Upper lobe of left lung (tissue), 6 donors: Measurements from ENCODE around the gene ITLN1. TPM values are rescaled to one million over a fixed set of nuclear protein-coding genes. Genes with fewer than 3 reads are reported as not detected.
"Not testable (repeated sequence)": the region's sequence is repeated elsewhere in the genome, so short reads cannot be mapped to it uniquely, and the experiment has no call there.

Experiments used
- ATAC-seq, 2 donors: fragments of 200-7000 bp; cut with Tn5 transposase; one replicate each; pipeline ENCODE4 v1.9.1; 2022; ENCODE audit warnings: mild to moderate bottlenecking in 2 of 2, moderate library complexity in 2 of 2; ENCODE audit not compliant: low FRiP score in 2 of 2
- DNase-seq, 2 donors: peaks; one replicate each; pipeline ENCODE4 v3.0.0-alpha.2; 2019 to 2020
- H3K27ac ChIP-seq, 4 donors: fragments of 200-600 bp; sonication (generic); one replicate each; pipeline ENCODE4 v1.5.1; 2016 to 2019
- H3K27me3 ChIP-seq, 4 donors: fragments of 200-600 bp; sonication (generic); one replicate each; pipeline ENCODE4 v1.5.1; 2017 to 2019
- H3K36me3 ChIP-seq, 4 donors: fragments of 200-600 bp; sonication (generic); one replicate each; pipeline ENCODE4 v1.5.1; 2016 to 2019
- H3K4me1 ChIP-seq, 4 donors: fragments of 200-600 bp; sonication (generic); one replicate each; pipeline ENCODE4 v1.5.1; 2018 to 2019
- H3K4me3 ChIP-seq, 4 donors: fragments of 200-600 bp; sonication (generic); one replicate each; pipeline ENCODE4 v1.5.1; 2017 to 2019; ENCODE audit warnings: mild to moderate bottlenecking in 2 of 4, moderate library complexity in 1 of 4
- H3K9me3 ChIP-seq, 4 donors: fragments of 200-600 bp; sonication (generic); one replicate each; pipeline ENCODE4 v1.5.1; 2018 to 2019
- EP300 ChIP-seq, 4 donors: sonication (generic); formaldehyde crosslinking; IDR thresholded peaks; one replicate each; pipeline ENCODE4 v1.5.1; 2017; ENCODE audit warnings: antibody characterized with exemption in 4 of 4, control low read depth in 2 of 4
- POLR2A ChIP-seq, 4 donors: fragments of 450-650 bp; IDR thresholded peaks; one replicate each; pipeline ENCODE4 v1.5.1; 2016 to 2017; ENCODE audit warnings: antibody characterized with exemption in 4 of 4, mild to moderate bottlenecking in 2 of 4
- POLR2AphosphoS5 ChIP-seq, 2 donors: sonication (generic); formaldehyde crosslinking; IDR thresholded peaks; one replicate each; pipeline ENCODE4 v1.5.1; 2017; ENCODE audit warnings: antibody characterized with exemption in 2 of 2
- WGBS, 2 donors: methylation state at CpG; one replicate each; pipeline ENCODE4 v1.1.5; 2017 to 2018; 5-methylcytosine and 5-hydroxymethylcytosine counted together
- total RNA-seq, 6 donors: library from RNA; depleted of rRNA in 4 of 6; stranded (reverse); fragments of >200 nt in 4 of 6; gene quantifications; one replicate each; pipeline versions ENCODE4 v1.1.0 to v1.2.1, GENCODE V29; 2016 to 2021
- TF ChIP-seq, protein P1 (sequence below), 6 experiments: fragments of 450-650 bp in 4 of 6; fragments of 200-600 bp in 2 of 6; sonication (generic) in 2 of 6; IDR thresholded peaks; one replicate each; pipeline ENCODE4 v1.5.1; 2016 to 2019; ENCODE audit warnings: antibody characterized with exemption in 6 of 6
- donor health status: DM: no; HTN: no; CAD: no; lungs with moderate emphysema.
- donor health status: DM: no; HTN: yes; CAD: no; lungs with severe emphysema.

Gene ITLN1
- total RNA-seq, 6 donors from 2014 or later = 1.2 to 28.8 (median 2.2) TPM; not detected in 1

DNA sequence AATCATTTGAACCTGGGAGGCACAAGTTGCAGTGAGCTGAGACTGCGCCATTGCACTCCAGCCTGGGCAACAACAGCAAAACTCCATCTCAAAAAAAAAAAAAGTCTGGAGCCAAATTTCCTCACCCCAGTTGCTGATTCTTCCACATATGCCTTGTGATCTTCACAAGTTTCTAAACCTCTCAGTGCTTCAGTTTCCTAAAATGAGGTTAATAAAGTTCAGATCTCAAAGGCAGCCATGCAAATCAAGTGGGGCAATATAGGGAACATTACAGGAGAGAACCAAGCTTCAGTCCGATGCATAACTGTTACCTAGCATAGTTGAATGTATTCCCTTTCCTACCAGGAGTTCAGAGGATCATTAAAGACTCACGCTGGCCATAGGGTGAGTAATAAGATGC, 4.8 kb downstream of the ITLN1 start:
- Histone ChIP-seq H3K9me3 (no peaks in the 10 kb centered on the region), H3K36me3 (no peaks in the 10 kb centered on the region), H3K27me3 (no peaks in the 10 kb centered on the region), H3K4me3 (no peak overlapping the region), H3K27ac (peak overlapping the region in 1 of 4 donors; percentile 32), H3K4me1 (peaks cover 0 to 3% (median 0%) of the 10 kb centered on the region in 4 donors)
- 85 to 89% methylated on average over 3 of the region's 3 CpGs for WGBS, 2 donors
- ATAC-seq = no peak
- DNase-seq = no peak
- TF ChIP-seq POLR2A (IDR thresholded peaks at IDR 0.05) (peak in 1 of 4 donors; percentile 30), POLR2AphosphoS5 (IDR thresholded peaks at IDR 0.05) (no peak)

GRCh38 chr1:160879056-160879455, 5.9 kb downstream of the ITLN1 start:
- H3K27me3 ChIP-seq = no peaks in the 10 kb centered on the region
- TF ChIP-seq, protein P1, sequence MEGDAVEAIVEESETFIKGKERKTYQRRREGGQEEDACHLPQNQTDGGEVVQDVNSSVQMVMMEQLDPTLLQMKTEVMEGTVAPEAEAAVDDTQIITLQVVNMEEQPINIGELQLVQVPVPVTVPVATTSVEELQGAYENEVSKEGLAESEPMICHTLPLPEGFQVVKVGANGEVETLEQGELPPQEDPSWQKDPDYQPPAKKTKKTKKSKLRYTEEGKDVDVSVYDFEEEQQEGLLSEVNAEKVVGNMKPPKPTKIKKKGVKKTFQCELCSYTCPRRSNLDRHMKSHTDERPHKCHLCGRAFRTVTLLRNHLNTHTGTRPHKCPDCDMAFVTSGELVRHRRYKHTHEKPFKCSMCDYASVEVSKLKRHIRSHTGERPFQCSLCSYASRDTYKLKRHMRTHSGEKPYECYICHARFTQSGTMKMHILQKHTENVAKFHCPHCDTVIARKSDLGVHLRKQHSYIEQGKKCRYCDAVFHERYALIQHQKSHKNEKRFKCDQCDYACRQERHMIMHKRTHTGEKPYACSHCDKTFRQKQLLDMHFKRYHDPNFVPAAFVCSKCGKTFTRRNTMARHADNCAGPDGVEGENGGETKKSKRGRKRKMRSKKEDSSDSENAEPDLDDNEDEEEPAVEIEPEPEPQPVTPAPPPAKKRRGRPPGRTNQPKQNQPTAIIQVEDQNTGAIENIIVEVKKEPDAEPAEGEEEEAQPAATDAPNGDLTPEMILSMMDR (IDR thresholded peaks at IDR 0.05) = no peak
- TF ChIP-seq EP300 (IDR thresholded peaks at IDR 0.05) (no peak), POLR2A (IDR thresholded peaks at IDR 0.05) (no peak), POLR2AphosphoS5 (IDR thresholded peaks at IDR 0.05) (no peak)
- peaks cover 0 to 3% (median 0%) of the 10 kb centered on the region in 4 donors for H3K4me1 ChIP-seq
- WGBS, 2 donors = 60 to 79% methylated on average over 8 of the region's 8 CpGs
- H3K27ac ChIP-seq = no peak overlapping the region
- ATAC-seq (no peak), DNase-seq (no peak)
- H3K36me3 ChIP-seq = no peaks in the 10 kb centered on the region
- no peak overlapping the region for H3K4me3 ChIP-seq
- no peaks in the 10 kb centered on the region for H3K9me3 ChIP-seq

DNA sequence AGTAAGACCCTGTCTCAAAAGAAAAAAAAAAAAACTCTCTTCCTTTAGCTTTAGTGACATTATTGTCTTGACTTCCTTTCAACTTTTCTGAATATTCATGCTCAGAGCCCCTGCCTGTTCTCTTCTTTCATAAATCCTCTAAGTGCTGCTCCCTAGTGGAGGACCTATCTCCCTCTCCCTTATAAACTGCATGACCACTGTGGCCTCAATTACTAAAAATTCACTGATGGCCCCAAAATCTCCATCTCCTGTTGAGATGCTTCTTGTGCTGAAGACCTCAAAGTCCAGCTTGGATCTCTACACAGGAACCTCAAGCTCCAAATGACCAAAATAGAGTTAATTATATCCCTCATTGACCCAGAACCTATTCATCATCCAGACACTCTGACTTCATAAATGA, 7.8 kb downstream of the ITLN1 start:
- DNase-seq (no peak), ATAC-seq (no peak)
- Histone ChIP-seq H3K36me3 (no peaks in the 10 kb centered on the region), H3K27ac (no peak overlapping the region), H3K27me3 (no peaks in the 10 kb centered on the region), H3K9me3 (no peaks in the 10 kb centered on the region), H3K4me3 (no peak overlapping the region), H3K4me1 (peaks cover 0 to 3% (median 0%) of the 10 kb centered on the region in 4 donors)
- TF ChIP-seq POLR2AphosphoS5 (IDR thresholded peaks at IDR 0.05) = no peak
- TF ChIP-seq, protein P1 (IDR thresholded peaks at IDR 0.05) = peak in 2 of 6 experiments; percentile 8 to 9
- no peak for TF ChIP-seq POLR2A (IDR thresholded peaks at IDR 0.05)
- TF ChIP-seq EP300 (IDR thresholded peaks at IDR 0.05) = no peak

DNA sequence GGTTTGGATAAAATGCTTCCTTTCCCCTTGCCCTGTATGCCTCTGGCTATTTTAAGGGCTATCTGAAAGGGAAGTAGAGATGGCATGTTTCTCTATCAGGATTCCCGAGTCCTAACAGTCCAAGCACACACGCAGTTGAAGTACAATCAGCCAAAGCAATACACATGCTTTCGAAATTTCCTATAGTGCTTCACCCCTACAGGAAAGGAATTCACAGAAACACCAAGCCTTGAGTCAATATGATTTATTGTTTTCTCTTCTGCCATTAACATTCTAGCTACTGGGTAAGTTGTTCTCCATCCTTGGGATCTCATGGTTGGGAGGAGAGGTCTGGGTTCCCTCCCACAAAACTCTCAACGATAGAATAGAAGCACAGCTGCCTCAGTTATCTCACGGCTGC, 8.7 kb downstream of the ITLN1 start:
- no peak for DNase-seq
- no peak overlapping the region for H3K27ac ChIP-seq
- H3K27me3 ChIP-seq = no peaks in the 10 kb centered on the region
- TF ChIP-seq, protein P1 (IDR thresholded peaks at IDR 0.05) = no peak
- TF ChIP-seq POLR2AphosphoS5 (IDR thresholded peaks at IDR 0.05) = no peak
- no peak for TF ChIP-seq EP300 (IDR thresholded peaks at IDR 0.05)
- TF ChIP-seq POLR2A (IDR thresholded peaks at IDR 0.05) = no peak
- peak in 1 of 2 donors; percentile 51 for ATAC-seq
- WGBS, 2 donors = 55 to 66% methylated on average over 5 of the region's 5 CpGs
- no peaks in the 10 kb centered on the region for H3K9me3 ChIP-seq
- peaks cover 0 to 3% (median 0%) of the 10 kb centered on the region in 4 donors for H3K4me1 ChIP-seq
- H3K36me3 ChIP-seq = no peaks in the 10 kb centered on the region
- H3K4me3 ChIP-seq = no peak overlapping the region

DNA sequence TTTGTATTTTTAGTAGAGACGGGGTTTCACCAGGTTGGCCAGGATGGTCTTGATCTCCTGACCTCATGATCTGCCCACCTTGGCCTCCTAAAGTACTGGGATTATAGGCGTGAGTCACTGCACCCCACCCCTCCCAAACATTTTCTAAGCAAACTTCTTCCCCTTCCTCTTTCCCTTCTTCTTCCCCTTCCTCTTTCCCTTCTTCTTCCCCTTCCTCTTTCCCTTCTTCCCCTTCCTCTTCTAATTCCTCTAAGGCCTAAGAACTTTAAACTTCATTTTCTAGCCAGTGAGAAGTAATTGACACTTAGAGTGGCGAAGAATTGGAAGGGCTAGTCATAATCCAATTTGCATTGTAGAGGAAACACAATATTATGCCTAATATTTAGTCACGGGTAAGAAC, 9.4 kb downstream of the ITLN1 start:
- H3K4me3 ChIP-seq, H3K27ac ChIP-seq, H3K36me3 ChIP-seq, ATAC-seq, DNase-seq, H3K4me1 ChIP-seq, H3K9me3 ChIP-seq, H3K27me3 ChIP-seq: not testable (repeated sequence)
- WGBS, 2 donors = 64 to 73% methylated on average over 4 of the region's 4 CpGs

DNA sequence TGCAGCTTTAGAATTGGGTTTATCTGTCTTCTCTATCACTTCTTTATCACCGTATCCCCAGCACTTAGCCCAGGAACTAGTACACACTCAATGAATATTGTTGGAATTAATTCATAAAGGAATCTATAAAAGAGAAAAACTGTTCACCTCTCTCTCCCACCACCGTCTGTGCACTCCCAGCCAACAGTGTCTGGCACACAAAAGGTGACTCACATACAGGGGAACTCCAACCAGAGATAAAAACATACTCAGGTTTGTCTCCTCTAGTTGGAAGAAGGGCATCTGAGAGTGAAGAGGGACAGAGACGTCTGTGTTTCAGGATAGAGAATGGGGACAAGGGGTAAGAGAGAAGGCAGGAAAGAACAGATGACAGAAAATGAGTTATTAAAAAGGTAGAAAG, 10.0 kb downstream of the ITLN1 start:
- 67 to 72% methylated on average over 3 of the region's 3 CpGs for WGBS, 2 donors
- no peak overlapping the region for H3K4me3 ChIP-seq
- ATAC-seq (no peak), DNase-seq (no peak)
- TF ChIP-seq POLR2A (IDR thresholded peaks at IDR 0.05) = no peak
- no peak for TF ChIP-seq EP300 (IDR thresholded peaks at IDR 0.05)
- TF ChIP-seq POLR2AphosphoS5 (IDR thresholded peaks at IDR 0.05) = no peak
- TF ChIP-seq, protein P1 (IDR thresholded peaks at IDR 0.05) = no peak
- no peaks in the 10 kb centered on the region for H3K27me3 ChIP-seq
- no peaks in the 10 kb centered on the region for H3K9me3 ChIP-seq
- no peak overlapping the region for H3K27ac ChIP-seq
- peaks cover 0 to 3% (median 0%) of the 10 kb centered on the region in 4 donors for H3K4me1 ChIP-seq
- no peaks in the 10 kb centered on the region for H3K36me3 ChIP-seq
